Thymus (tissue), 11 donors: ENCODE data around the gene KCNH5. TPM values are rescaled to one million over a fixed set of nuclear protein-coding genes. Genes with fewer than 3 reads are reported as not detected.
"Not testable (repeated sequence)": the region's sequence is repeated elsewhere in the genome, so short reads cannot be mapped to it uniquely, and the experiment has no call there.

ENCODE experiments used
- DNase-seq, 9 donors: peaks; one replicate each; pipeline ENCODE4 v3.0.0-alpha.2; 2013; ENCODE audit warnings: low spot score in 9 of 9, low read depth in 6 of 9, missing footprints in 1 of 9
- H3K27ac ChIP-seq, 2 donors: one replicate each; pipeline ENCODE4 v1.5.1; 2013; ENCODE audit warnings: control low read depth in 1 of 2, low read depth in 1 of 2, low read length in 1 of 2, mild to moderate bottlenecking in 1 of 2, moderate library complexity in 1 of 2
- H3K27me3 ChIP-seq, 2 donors: one replicate each; pipeline ENCODE4 v1.5.1; 2013; ENCODE audit warnings: low read length in 1 of 2; ENCODE audit not compliant: control insufficient read depth in 2 of 2, insufficient read depth in 1 of 2
- H3K36me3 ChIP-seq, 2 donors: one replicate each; pipeline ENCODE4 v1.5.1; 2013; ENCODE audit warnings: low read length in 1 of 2, mild to moderate bottlenecking in 1 of 2, moderate library complexity in 1 of 2; ENCODE audit not compliant: control insufficient read depth in 2 of 2, insufficient read depth in 2 of 2
- H3K4me1 ChIP-seq, 2 donors: one replicate each; pipeline ENCODE4 v1.5.1; 2013; ENCODE audit warnings: low read length in 2 of 2; ENCODE audit not compliant: control insufficient read depth in 2 of 2, insufficient read depth in 2 of 2
- H3K4me3 ChIP-seq, 2 donors: one replicate each; pipeline ENCODE4 v1.5.1; 2013; ENCODE audit warnings: low read length in 2 of 2, control low read depth in 1 of 2, mild to moderate bottlenecking in 1 of 2
- H3K9me3 ChIP-seq, 2 donors: one replicate each; pipeline ENCODE4 v1.5.1; 2013; ENCODE audit warnings: low read length in 1 of 2, mild to moderate bottlenecking in 1 of 2; ENCODE audit not compliant: control insufficient read depth in 2 of 2, insufficient read depth in 1 of 2
- WGBS: extraction: QIAGEN DNeasy Blood & Tissue Kit; methylation state at CpG from one replicate; pipeline ENCODE4 v1.1.7; 2013; 5-methylcytosine and 5-hydroxymethylcytosine counted together
- polyA plus RNA-seq: library from polyadenylated mRNA; stranded (reverse); fragments of 200-250 nt; gene quantifications from one replicate; pipeline ENCODE4 v1.2.3, GENCODE V29; 2013
- total RNA-seq: library from RNA; stranded (reverse); fragments of 120-200 nt; gene quantifications from one replicate; pipeline ENCODE4 v1.2.4, GENCODE V29; 2013
- donor health status: healthy.

The KCNH5 gene
- total and polyA plus RNA-seq, 2 donors: 0.11 to 0.38 TPM

DNA sequence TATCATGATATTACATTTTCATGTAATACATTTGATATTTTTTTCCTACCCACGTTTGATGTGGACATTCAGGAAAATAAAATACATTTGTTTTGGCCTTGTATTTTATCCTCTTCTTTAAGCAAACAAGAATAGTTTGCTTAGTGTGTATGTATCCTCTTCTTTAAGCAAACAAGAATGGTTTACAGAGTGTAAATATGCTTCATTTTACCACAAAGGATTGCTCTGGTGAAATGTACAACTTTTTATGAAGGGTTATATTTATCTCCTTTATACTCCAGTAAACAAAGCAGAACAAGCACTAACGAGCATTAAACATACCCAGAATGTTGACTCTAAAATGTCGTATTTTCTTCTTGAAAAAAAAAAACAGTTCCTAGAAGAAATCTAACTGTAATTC, 244.7 kb downstream of the KCNH5 start:
- Histone ChIP-seq H3K9me3 (peaks cover 1 to 3% of the 10 kb centered on the region in 2 donors), H3K27ac (no peak overlapping the region), H3K4me1 (no peaks in the 10 kb centered on the region), H3K4me3 (no peak overlapping the region), H3K27me3 (no peaks in the 10 kb centered on the region), H3K36me3 (no peaks in the 10 kb centered on the region)
- 85% methylated on average over 3 of the region's 3 CpGs for WGBS
- DNase-seq: no peak

DNA sequence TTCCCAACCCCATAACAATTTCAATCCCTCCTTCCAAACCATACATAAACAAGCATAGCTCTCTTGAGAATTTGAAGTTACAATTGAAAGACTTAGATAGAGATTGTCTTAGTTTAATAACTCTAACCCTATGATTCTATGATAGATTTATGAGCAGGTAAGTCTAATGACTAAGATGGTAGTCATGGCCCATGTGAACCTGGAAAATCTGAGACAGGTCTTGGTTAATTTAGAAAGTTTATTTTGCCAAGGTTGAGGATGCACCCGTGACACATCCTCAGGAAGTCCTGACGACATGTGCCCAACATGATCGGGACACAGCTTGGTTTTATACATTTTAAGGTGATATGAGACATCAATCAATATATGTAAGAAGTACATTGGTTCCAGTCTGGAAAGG, 248.8 kb downstream of the KCNH5 start:
- no peaks in the 10 kb centered on the region for H3K9me3 ChIP-seq
- no peak overlapping the region for H3K4me3 ChIP-seq
- H3K27ac ChIP-seq: no peak overlapping the region
- H3K4me1 ChIP-seq: no peaks in the 10 kb centered on the region
- DNase-seq: no peak
- WGBS: 94% methylated on average over 3 of the region's 3 CpGs
- no peaks in the 10 kb centered on the region for H3K27me3 ChIP-seq
- no peaks in the 10 kb centered on the region for H3K36me3 ChIP-seq

DNA sequence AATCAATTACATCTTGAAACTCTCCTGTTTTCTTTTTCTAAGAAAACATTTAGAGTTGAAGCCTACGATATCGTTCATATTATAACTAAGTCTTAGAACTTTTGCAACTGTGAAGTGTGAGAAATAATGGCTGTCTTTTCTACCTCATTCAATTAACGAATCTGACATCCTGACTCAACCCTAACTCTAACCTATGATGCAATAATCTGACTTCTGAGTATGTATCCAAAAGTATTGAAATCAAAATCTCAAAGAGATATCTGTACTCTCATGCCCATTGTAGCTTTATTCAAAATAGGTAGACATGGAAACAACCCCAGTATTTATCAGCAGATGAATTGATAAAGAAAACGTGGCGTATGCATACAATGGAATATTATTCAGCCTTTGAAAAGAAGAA, 252.7 kb downstream of the KCNH5 start:
- WGBS: 93% methylated on average over 5 of the region's 5 CpGs
- H3K27ac ChIP-seq: no peak overlapping the region
- no peaks in the 10 kb centered on the region for H3K27me3 ChIP-seq
- DNase-seq: no peak
- no peak overlapping the region for H3K4me3 ChIP-seq
- no peaks in the 10 kb centered on the region for H3K9me3 ChIP-seq
- no peaks in the 10 kb centered on the region for H3K36me3 ChIP-seq
- H3K4me1 ChIP-seq: no peaks in the 10 kb centered on the region

DNA sequence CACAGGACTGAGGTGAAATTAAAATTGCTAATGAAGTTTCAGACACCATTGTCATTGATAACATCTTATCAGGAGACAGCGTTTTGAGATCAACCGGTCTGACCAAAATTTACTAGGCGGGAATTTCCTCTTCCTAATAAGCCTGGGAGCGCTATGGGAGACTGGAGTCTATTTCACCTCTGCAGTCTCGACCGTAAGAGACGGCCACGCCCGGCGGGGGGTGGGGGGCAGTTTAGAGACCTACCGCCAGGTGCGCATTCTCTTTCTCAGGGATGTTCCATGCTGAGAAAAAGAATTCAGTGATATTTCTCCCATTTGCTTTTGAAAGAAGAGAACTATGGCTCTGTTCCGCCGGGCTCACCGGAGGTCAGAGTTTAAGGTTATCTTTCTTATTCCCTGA, 263.9 kb downstream of the KCNH5 start:
- H3K27ac ChIP-seq, H3K36me3 ChIP-seq, DNase-seq, H3K9me3 ChIP-seq, H3K4me1 ChIP-seq, H3K27me3 ChIP-seq, H3K4me3 ChIP-seq: not testable (repeated sequence)
- 65% methylated on average over 15 of the region's 15 CpGs for WGBS

DNA sequence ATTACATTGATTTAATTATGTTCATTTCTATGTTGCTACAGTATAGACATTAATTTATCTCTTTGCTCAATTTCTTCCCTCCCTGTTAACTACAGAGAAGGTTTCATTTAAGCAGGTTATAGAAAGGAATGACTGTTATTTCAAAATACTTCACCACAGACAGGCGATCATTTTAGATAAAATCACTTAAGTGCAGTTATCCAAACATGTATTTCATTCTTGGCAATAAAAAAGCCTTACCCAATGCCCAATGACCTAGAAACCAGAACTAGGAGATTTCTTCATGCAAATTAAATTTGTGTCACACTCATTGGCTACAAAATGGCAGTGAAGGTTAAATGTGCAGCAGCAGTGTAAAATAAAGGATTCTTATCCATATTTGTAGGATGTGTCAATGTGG, 266.4 kb downstream of the KCNH5 start:
- H3K27me3 ChIP-seq: no peaks in the 10 kb centered on the region
- H3K4me1 ChIP-seq: no peaks in the 10 kb centered on the region
- H3K4me3 ChIP-seq: no peak overlapping the region
- H3K9me3 ChIP-seq: no peaks in the 10 kb centered on the region
- 93% methylated on average over 1 of the region's 1 CpG for WGBS
- H3K36me3 ChIP-seq: no peaks in the 10 kb centered on the region
- no peak overlapping the region for H3K27ac ChIP-seq
- DNase-seq: no peak

DNA sequence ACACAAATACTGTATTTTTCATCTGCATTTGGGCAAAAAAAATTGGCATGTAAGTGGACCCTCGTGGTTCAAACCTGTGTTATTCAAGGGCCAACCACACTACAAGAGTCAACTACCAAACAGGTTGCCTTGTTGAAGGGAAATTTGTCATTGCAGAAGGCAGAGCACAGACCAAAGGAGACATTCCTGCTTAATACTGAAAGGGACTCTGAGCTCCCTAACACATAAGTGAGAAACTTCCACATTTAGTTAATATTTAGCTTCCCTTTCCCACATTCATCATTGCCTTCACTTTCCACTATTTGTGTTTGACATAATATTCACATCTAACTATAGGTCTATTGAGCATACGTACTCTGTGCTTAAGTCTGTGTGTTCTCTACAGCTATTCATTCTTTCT, 266.9 kb downstream of the KCNH5 start:
- 72% methylated on average over 2 of the region's 2 CpGs for WGBS
- Histone ChIP-seq H3K9me3 (no peaks in the 10 kb centered on the region), H3K4me1 (no peaks in the 10 kb centered on the region)

DNA sequence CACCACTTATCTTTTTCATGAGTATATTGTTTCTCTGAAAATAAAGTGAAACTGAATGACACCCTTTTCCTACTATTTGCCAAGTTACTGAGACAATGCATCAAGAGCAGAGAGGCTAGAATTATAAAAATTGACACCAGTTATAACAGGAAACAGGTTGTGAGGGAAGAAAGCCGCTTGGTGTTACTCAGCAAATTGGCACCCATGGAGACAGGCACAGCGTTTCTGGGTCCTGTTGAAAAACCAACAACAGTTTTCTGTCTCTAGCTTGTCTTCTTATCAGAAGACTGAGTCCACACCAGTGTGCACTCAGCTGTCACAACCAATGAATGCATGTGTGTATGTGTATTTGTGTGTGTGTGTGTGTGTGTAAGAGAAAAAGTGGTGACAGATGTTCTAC, 267.7 kb downstream of the KCNH5 start:
- Histone ChIP-seq H3K36me3 (no peaks in the 10 kb centered on the region), H3K27ac (no peak overlapping the region), H3K4me3 (no peak overlapping the region), H3K27me3 (no peaks in the 10 kb centered on the region), H3K9me3 (no peaks in the 10 kb centered on the region), H3K4me1 (no peaks in the 10 kb centered on the region)
- no peak for DNase-seq
- WGBS: 72% methylated on average over 2 of the region's 2 CpGs

More for the DNA sequence above, 266.9 kb downstream of the KCNH5 start:
- Histone ChIP-seq H3K27me3 (no peaks in the 10 kb centered on the region), H3K27ac (no peak overlapping the region), H3K36me3 (no peaks in the 10 kb centered on the region), H3K4me3 (no peak overlapping the region)
- no peak for DNase-seq

DNA sequence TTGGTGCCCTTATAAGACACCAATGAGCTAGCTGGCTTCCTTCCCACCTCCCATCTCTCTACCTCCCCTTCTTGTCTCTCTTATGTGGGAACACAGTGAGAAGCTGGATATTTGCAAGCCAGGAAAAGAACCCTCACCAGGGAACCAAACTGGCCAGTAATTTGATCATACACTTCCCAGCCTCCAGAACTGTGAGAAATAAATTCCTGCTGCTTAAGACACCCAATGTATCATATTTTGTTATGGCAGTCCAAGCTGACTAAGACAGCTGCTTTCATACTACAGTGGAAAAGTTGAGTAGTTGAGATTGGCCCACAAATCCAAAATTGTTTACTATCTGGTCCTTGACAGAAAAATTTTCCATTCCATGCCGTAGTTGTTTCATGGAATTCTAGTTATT, 269.0 kb downstream of the KCNH5 start:
- no peak for DNase-seq
- Histone ChIP-seq H3K4me1 (no peaks in the 10 kb centered on the region), H3K36me3 (no peaks in the 10 kb centered on the region), H3K27me3 (no peaks in the 10 kb centered on the region), H3K4me3 (no peak overlapping the region), H3K9me3 (no peaks in the 10 kb centered on the region), H3K27ac (no peak overlapping the region)
- WGBS: 96% methylated on average over 1 of the region's 1 CpG

DNA sequence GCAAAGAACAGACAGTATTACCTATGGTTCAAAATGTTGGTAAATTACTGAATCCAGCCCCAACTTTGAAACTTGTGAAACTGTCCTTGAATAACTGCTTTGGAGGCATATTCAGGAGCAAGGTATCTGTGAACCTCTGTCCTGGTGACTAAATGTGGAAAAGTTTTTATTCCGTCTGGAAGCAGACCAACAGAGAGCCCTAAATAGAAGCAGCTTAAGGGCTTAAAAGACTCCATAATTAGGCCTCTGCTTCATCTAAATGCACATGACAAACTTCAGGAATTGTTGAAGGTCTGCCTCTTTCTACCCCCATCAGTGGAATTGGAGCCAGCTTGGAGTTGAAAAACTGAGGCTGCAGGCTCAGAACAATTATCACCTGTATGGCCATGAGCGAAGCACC, 276.5 kb downstream of the KCNH5 start:
- no peak overlapping the region for H3K27ac ChIP-seq
- DNase-seq: no peak
- no peaks in the 10 kb centered on the region for H3K27me3 ChIP-seq
- no peaks in the 10 kb centered on the region for H3K36me3 ChIP-seq
- H3K4me3 ChIP-seq: no peak overlapping the region
- no peaks in the 10 kb centered on the region for H3K4me1 ChIP-seq
- no peaks in the 10 kb centered on the region for H3K9me3 ChIP-seq
- WGBS: 89% methylated on average over 2 of the region's 2 CpGs

DNA sequence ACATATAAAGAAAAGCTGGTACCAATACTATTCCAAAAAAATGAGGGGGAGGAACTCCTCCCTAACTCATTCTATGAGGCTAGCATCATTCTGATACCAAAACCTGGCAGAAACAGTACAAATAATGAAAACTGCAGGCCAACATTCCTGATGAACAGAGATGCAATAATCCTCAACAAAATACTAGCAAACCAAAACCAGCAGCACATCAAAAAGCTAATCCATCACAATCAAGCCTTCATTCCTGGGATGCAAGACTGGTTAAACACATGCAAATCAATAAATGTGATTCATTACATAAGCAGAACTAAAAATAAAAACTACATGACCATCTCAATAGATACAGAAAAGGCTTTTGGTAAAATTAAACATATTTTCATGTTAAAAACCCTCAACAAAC, 281.3 kb downstream of the KCNH5 start:
- Histone ChIP-seq H3K4me1 (no peaks in the 10 kb centered on the region), H3K27ac (no peak overlapping the region), H3K4me3 (no peak overlapping the region), H3K36me3 (no peaks in the 10 kb centered on the region), H3K9me3 (peaks cover 0 to 7% of the 10 kb centered on the region in 2 donors), H3K27me3 (no peaks in the 10 kb centered on the region)
- no peak for DNase-seq
